Kidney epithelial cell (primary cell): Measurements from ENCODE around the gene KIAA0753. TPM values are rescaled to one million over a fixed set of nuclear protein-coding genes. Genes with fewer than 3 reads are reported as not detected.

ENCODE experiments used
- DNase-seq: peaks from one replicate; pipeline ENCODE4 v3.0.0-alpha.2; 2010; ENCODE audit warnings: low read depth
- H3K27me3 ChIP-seq: 2 replicates; pipeline ENCODE4 v1.6.0; 2011; ENCODE audit warnings: low read length; ENCODE audit not compliant: control insufficient read depth, insufficient read depth
- H3K36me3 ChIP-seq: 2 replicates; pipeline ENCODE4 v1.5.1; 2011; ENCODE audit warnings: low read length; ENCODE audit not compliant: control insufficient read depth, insufficient read depth
- H3K4me3 ChIP-seq: 2 replicates; pipeline ENCODE4 v1.5.1; 2011; ENCODE audit warnings: low read depth, mild to moderate bottlenecking, control low read depth, low read length
- total RNA-seq: library from RNA; depleted of rRNA; stranded (reverse); fragments of >200 nt; gene quantifications from 2 replicates; pipeline ENCODE4 v1.2.3, GENCODE V29; 2015
- TF ChIP-seq, protein P1 (sequence below): IDR thresholded peaks from 2 replicates; pipeline ENCODE4 v1.5.1; 2011; ENCODE audit warnings: mild to moderate bottlenecking, moderate library complexity, low read length, control low read depth, inconsistent platforms; ENCODE audit not compliant: insufficient read depth, poor library complexity, severe bottlenecking

KIAA0753 gene
- total RNA-seq, 1 donor from 2014 or later = 20.2 TPM

DNA sequence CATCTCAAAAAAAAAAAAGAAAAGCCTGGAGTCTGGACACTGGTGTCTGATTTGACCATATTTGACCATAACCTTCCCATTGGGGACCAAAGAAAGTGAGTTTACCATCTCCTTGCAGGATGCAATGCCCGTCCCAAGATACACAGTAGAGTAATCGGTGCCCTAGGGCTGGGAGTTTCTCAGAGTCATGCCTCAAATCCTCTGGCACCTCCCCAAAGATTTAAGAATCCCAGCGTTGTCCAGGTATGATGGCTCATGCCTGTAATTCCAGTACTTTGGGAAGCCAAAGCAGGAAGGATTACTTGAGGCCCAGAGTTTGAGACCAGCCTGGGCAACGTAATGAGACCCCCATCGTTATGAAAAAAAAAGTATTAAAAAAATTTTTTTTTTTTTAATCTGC is 89.2 kb downstream of the KIAA0753 start:
- no peak for DNase-seq
- Histone ChIP-seq H3K4me3 (no peak overlapping the region), H3K27me3 (peaks cover 3% of the 10 kb centered on the region), H3K36me3 (no peaks in the 10 kb centered on the region)
- TF ChIP-seq, protein P1, sequence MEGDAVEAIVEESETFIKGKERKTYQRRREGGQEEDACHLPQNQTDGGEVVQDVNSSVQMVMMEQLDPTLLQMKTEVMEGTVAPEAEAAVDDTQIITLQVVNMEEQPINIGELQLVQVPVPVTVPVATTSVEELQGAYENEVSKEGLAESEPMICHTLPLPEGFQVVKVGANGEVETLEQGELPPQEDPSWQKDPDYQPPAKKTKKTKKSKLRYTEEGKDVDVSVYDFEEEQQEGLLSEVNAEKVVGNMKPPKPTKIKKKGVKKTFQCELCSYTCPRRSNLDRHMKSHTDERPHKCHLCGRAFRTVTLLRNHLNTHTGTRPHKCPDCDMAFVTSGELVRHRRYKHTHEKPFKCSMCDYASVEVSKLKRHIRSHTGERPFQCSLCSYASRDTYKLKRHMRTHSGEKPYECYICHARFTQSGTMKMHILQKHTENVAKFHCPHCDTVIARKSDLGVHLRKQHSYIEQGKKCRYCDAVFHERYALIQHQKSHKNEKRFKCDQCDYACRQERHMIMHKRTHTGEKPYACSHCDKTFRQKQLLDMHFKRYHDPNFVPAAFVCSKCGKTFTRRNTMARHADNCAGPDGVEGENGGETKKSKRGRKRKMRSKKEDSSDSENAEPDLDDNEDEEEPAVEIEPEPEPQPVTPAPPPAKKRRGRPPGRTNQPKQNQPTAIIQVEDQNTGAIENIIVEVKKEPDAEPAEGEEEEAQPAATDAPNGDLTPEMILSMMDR = no peak

DNA sequence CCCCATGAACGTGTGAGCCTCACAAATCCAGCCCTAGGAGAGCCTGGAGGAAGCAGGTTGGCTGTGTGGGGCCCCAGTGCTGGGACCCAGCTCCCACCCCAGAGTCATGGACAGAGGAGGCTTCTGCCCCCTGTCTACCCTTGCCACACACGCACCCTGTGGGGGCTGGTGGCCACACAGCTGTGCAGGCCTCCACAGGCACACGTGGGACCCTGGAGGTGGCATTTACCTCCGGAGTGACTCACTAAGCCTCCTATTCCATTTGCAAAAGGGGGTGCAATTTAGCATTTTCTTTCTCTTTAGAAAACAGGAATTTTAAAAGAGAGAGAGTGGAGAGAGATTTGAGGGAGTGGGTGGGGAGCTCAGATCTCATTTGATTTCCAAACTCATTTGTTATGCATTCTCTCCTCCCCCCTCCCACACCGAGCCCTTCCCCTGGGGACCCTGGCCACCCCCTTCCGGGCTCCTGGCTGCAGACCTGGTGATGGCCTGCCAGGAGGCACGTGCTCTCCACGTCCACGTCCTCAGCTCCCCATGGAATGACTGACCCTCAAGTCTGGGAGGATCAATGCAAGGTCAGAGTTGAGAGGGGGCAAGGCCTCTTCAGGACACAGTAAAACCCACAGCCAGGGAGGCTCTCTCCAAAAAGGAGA is 91.0 kb downstream of the KIAA0753 start:
- Histone ChIP-seq H3K4me3 (no peak overlapping the region), H3K36me3 (no peaks in the 10 kb centered on the region), H3K27me3 (peaks cover under 1% of the 10 kb centered on the region)
- TF ChIP-seq, protein P1 = no peak
- no peak for DNase-seq

- no peak for DNase-seq
- TF ChIP-seq, protein P1 = no peak
- H3K4me3 ChIP-seq = no peak overlapping the region
Observed at GRCh38 chr17:6548578-6549330, 91.8 kb downstream of the KIAA0753 start.

GRCh38 chr17:6548034-6548433 is 92.5 kb downstream of the KIAA0753 start:
- H3K36me3 ChIP-seq = no peaks in the 10 kb centered on the region
- no peak overlapping the region for H3K4me3 ChIP-seq
- no peak for DNase-seq
- TF ChIP-seq, protein P1 = no peak
- no peaks in the 10 kb centered on the region for H3K27me3 ChIP-seq

More at GRCh38 chr17:6548578-6549330, 91.8 kb downstream of the KIAA0753 start:
- Histone ChIP-seq H3K27me3 (no peaks in the 10 kb centered on the region), H3K36me3 (no peaks in the 10 kb centered on the region)

DNA sequence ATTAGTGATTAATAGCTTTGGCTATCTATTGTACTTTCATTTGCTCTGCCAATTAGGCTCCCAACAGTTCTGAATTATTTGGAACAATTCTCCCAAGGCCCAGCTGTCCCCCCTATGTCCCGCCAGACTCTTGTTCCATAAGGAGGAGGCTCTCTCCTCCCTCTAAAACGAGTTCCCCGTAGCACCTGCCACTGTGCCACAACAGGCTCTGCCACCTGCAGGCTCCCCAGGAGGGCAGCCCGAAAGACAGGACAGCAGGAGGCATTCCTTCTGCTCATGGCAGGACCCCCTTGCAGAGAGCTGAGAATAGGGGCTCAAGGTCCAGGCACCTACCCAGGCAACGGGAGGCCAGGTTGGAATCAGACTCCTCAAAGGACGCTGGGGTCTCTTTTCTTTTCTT is 93.2 kb downstream of the KIAA0753 start:
- no peak overlapping the region for H3K4me3 ChIP-seq
- TF ChIP-seq, protein P1 = no peak
- DNase-seq = no peak
- H3K36me3 ChIP-seq = no peaks in the 10 kb centered on the region
- no peaks in the 10 kb centered on the region for H3K27me3 ChIP-seq
